Fibroblast of skin of abdomen (primary cell): ENCODE data around the gene SCAMP4. TPM values are rescaled to one million over a fixed set of nuclear protein-coding genes. Genes with fewer than 3 reads are reported as not detected.
A peak's percentile ranks its signal among the peaks of the same experiment; 100 is the strongest.

Experiments
- DNase-seq: peaks from one replicate; pipeline ENCODE4 v3.0.0-alpha.2; 2013
- polyA plus RNA-seq, 2 experiments: library from polyadenylated mRNA; unstranded; fragments of 120-200 nt; gene quantifications; one replicate each; pipeline ENCODE4 v1.2.1, GENCODE V29; 2013; ENCODE audit not compliant: insufficient read length in 2 of 2

Gene SCAMP4
- 48.2 TPM for polyA plus RNA-seq (2013, experiment 1 of 2; ENCODE audit: insufficient read length)
- 55.0 TPM for polyA plus RNA-seq (2013, experiment 2 of 2; ENCODE audit: insufficient read length)

- DNase-seq: peak; percentile 99
Measured at GRCh38 chr19:1905110-1905862, at the start of gene SCAMP4, which contains the start of gene ADAT3. Gene SCAMP4 (plus strand): TSS chr19:1905399. CDS start chr19:1915020, 9,621 bp downstream. Gene ADAT3 (plus strand): TSS chr19:1905399. CDS start chr19:1912048, 6,649 bp downstream.

- no peak for DNase-seq
Measured at GRCh38 chr19:1855828-1856255, 49.4 kb upstream of the SCAMP4 start.

- DNase-seq: no peak
Measured at GRCh38 chr19:1856345-1856697, 48.9 kb upstream of the SCAMP4 start.

GRCh38 chr19:1856698-1857603 lies 48.2 kb upstream of the SCAMP4 start:
- peak; percentile 64 for DNase-seq

GRCh38 chr19:1857648-1858326 lies 47.4 kb upstream of the SCAMP4 start:
- DNase-seq: no peak

GRCh38 chr19:1858412-1859081 lies 46.7 kb upstream of the SCAMP4 start:
- no peak for DNase-seq

GRCh38 chr19:1859331-1859781 lies 45.8 kb upstream of the SCAMP4 start:
- no peak for DNase-seq

- peak; percentile 75 for DNase-seq
Measured at GRCh38 chr19:1860042-1860775, 45.0 kb upstream of the SCAMP4 start.

- DNase-seq: no peak
Measured at GRCh38 chr19:1860821-1861598, 44.2 kb upstream of the SCAMP4 start.

- DNase-seq: no peak
Measured at GRCh38 chr19:1861599-1862031, 43.6 kb upstream of the SCAMP4 start.

GRCh38 chr19:1862068-1862423 lies 43.2 kb upstream of the SCAMP4 start:
- no peak for DNase-seq

GRCh38 chr19:1862424-1863327 lies 42.5 kb upstream of the SCAMP4 start:
- no peak for DNase-seq

- no peak for DNase-seq
Measured at GRCh38 chr19:1863328-1863637, 41.9 kb upstream of the SCAMP4 start, which contains the start of gene KLF16. Gene KLF16 (minus strand): TSS chr19:1863579. CDS start chr19:1863497, 82 bp downstream.

- peak; percentile 96 for DNase-seq
Measured at GRCh38 chr19:1863638-1864479, 41.3 kb upstream of the SCAMP4 start.

GRCh38 chr19:1864480-1865171 lies 40.6 kb upstream of the SCAMP4 start:
- peak; percentile 53 for DNase-seq

GRCh38 chr19:1865172-1866010 lies 39.8 kb upstream of the SCAMP4 start:
- no peak for DNase-seq
